ENCODE data around the gene DNAJC9.

The DNAJC9 gene, protein sequence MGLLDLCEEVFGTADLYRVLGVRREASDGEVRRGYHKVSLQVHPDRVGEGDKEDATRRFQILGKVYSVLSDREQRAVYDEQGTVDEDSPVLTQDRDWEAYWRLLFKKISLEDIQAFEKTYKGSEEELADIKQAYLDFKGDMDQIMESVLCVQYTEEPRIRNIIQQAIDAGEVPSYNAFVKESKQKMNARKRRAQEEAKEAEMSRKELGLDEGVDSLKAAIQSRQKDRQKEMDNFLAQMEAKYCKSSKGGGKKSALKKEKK

DNA sequence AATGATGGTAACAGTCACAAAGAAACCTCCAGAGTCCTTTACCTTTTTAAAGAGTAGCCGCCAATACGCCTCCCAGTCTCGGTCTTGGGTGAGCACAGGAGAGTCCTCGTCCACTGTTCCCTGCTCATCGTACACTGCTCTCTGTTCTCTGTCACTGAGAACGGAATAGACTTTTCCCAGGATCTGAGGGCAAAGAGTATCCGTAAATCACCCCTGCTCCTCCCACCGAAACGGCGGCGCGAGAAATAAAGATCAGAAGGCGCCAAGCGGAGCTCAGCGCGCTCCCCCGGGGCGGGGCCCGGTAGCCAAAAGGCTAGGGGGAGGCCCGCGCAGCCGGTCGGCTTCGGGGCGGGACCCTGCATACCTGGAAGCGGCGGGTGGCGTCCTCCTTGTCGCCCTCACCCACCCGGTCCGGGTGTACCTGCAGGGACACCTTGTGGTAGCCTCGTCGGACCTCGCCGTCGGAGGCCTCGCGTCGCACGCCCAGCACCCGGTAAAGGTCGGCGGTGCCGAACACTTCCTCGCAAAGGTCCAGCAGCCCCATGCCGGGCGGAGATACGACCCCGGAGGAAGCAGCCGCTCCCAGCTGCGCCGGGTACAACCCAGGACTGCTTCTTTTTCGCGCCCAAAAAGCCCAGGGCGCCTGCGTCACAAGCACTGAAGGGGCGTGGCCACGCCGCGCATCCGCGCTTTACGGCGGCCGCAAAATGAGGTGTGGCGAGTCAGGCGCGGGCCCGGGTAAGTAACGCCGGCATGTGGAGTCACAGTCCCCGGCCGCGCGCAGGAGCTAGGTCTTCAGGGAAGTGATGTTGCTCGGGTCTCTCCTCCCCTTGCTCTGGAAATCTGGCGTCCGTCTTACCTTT is at the start of gene DNAJC9:
Gene DNAJC9 (minus strand): TSS at position 610 of the 863 bp plus-strand sequence. CDS start 66 bp downstream, at position 544.
- Histone ChIP-seq H3K4me1 (ENCODE audit: insufficient read depth, insufficient read length) (peaks cover 2% of the 10 kb centered on the region), H3K36me3 (ENCODE audit: insufficient read depth, insufficient read length, low read length) (peaks cover 82% of the 10 kb centered on the region), H3K4me3 (ENCODE audit: insufficient read length, low read depth) (peak within 1 kb of the TSS; percentile 87), H3K9ac (ENCODE audit: insufficient read length, low read depth) (peak within 1 kb of the TSS; percentile 95), H3K9me3 (ENCODE audit: insufficient read depth, low read length) (no peaks in the 10 kb centered on the region), H3K27me3 (ENCODE audit: insufficient read depth, insufficient read length) (no peaks in the 10 kb centered on the region)
- TF ChIP-seq ZNF274 (IDR thresholded peaks at IDR 0.05; ENCODE audit: low read depth, low read length): no peak
- DNase-seq (ENCODE audit: low read depth, low spot score): peak; percentile 89

DNA sequence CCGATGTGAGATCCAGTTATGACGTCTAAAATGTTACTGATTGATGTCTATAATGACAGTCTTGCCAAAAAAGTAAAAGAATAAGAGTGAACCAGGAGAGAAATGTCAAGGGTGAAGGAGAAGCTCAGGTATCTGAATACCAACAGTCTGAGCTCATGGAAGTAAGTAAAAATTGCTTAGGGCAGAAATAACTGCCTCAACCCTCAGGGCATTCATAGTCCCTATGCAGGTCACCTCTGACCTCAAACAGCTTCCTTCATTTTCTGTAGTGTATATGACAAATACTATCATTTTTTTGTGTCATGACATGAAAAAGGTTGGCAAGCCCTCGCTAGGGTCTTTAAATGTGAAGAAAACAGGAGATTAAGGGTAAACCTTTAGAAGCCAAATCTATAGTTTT is 46.4 kb upstream of the DNAJC9 start:
- TF ChIP-seq YY1 (IDR thresholded peaks at IDR 0.05; ENCODE audit: insufficient read depth, insufficient read length): no peak
- TF ChIP-seq ZNF274 (IDR thresholded peaks at IDR 0.05; ENCODE audit: low read depth, low read length): no peak
- no peak for TF ChIP-seq SUZ12 (IDR thresholded peaks at IDR 0.05; ENCODE audit: extremely low read depth, insufficient read depth, insufficient read length)
- Histone ChIP-seq H3K27me3 (ENCODE audit: insufficient read depth, insufficient read length) (no peaks in the 10 kb centered on the region), H3K9me3 (ENCODE audit: insufficient read depth, low read length) (0 out of 2 replicates have a peak, but pooled peaks cover 10% of the 10 kb centered on the region), H3K36me3 (ENCODE audit: insufficient read depth, insufficient read length, low read length) (no peaks in the 10 kb centered on the region), H3K9ac (ENCODE audit: insufficient read length, low read depth) (no peak overlapping the region), H3K4me3 (ENCODE audit: insufficient read length, low read depth) (no peak overlapping the region), H3K4me1 (ENCODE audit: insufficient read depth, insufficient read length) (no peaks in the 10 kb centered on the region)
- no peak for DNase-seq (ENCODE audit: low read depth, low spot score)

DNA sequence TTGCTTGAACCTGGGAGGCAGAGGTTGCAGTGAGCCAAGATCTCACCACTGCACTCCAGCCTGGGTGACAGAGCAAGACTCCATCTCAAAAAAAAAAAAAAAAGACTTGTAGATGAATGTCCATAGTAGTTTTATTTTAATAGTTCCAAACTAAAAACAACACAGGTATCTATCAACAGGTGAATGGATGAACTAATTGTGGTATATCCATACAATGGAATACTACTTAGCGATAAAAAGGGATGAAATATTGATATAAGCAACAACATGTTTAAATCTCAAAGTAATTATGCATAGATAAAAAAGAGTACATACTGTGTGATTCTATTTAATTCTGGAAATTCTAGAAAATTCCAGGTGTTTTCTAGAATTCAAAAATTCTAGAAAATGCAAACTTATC is 42.9 kb upstream of the DNAJC9 start:
- Histone ChIP-seq H3K27me3 (ENCODE audit: insufficient read depth, insufficient read length) (no peaks in the 10 kb centered on the region), H3K9ac (ENCODE audit: insufficient read length, low read depth) (no peak overlapping the region), H3K36me3 (ENCODE audit: insufficient read depth, insufficient read length, low read length) (no peaks in the 10 kb centered on the region), H3K9me3 (ENCODE audit: insufficient read depth, low read length) (0 out of 2 replicates have a peak, but pooled peaks cover 10% of the 10 kb centered on the region), H3K4me3 (ENCODE audit: insufficient read length, low read depth) (no peak overlapping the region), H3K4me1 (ENCODE audit: insufficient read depth, insufficient read length) (no peaks in the 10 kb centered on the region)
- no peak for DNase-seq (ENCODE audit: low read depth, low spot score)
- TF ChIP-seq SUZ12 (IDR thresholded peaks at IDR 0.05; ENCODE audit: extremely low read depth, insufficient read depth, insufficient read length): no peak
- no peak for TF ChIP-seq ZNF274 (IDR thresholded peaks at IDR 0.05; ENCODE audit: low read depth, low read length)
- no peak for TF ChIP-seq YY1 (IDR thresholded peaks at IDR 0.05; ENCODE audit: insufficient read depth, insufficient read length)

DNA sequence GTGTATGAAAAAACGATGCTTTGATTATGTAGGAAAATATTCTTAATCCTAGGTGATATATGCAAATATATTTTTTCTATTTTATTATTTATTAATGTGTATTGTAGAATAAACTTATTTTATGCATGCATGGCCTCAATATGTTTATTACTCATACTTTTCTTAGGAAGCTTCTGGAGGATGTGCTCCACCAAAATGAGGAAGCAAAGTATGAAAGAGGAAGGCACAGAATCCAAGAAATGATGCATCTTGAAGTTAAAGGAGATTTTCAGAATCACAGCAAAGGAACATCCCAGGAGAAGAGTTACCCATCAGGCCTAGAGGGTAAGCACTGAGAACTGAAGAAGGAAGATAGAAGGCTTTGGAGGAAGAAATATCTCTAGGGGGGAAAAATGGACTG is 40.4 kb upstream of the DNAJC9 start:
- DNase-seq (ENCODE audit: low read depth, low spot score): no peak
- no peaks in the 10 kb centered on the region for H3K27me3 ChIP-seq (ENCODE audit: insufficient read depth, insufficient read length)
- no peaks in the 10 kb centered on the region for H3K4me1 ChIP-seq (ENCODE audit: insufficient read depth, insufficient read length)
- no peak for TF ChIP-seq ZNF274 (IDR thresholded peaks at IDR 0.05; ENCODE audit: low read depth, low read length)
- H3K9me3 ChIP-seq (ENCODE audit: insufficient read depth, low read length): 0 out of 2 replicates have a peak, but pooled peaks cover 10% of the 10 kb centered on the region
- H3K36me3 ChIP-seq (ENCODE audit: insufficient read depth, insufficient read length, low read length): no peaks in the 10 kb centered on the region
- no peak overlapping the region for H3K9ac ChIP-seq (ENCODE audit: insufficient read length, low read depth)
- H3K4me3 ChIP-seq (ENCODE audit: insufficient read length, low read depth): no peak overlapping the region

DNA sequence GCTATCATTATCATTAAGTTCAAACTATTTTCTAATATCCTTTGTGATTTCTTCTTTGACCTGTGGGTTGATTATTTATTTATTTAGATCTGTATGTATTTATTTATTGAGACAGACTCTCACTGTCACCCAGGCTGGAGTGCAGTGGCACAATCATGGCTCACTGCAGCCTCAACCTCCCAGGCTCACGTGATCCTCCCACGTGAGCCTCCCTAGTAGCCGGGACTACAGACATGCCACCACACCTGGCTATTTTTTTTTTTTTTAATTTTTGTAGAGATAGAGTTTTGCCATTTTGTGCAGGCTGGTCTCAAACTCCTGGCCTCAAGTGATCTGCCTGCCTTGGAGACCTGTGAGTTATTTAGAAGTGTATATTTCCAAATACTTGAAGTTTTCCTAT is 34.0 kb upstream of the DNAJC9 start:
- H3K4me3 ChIP-seq (ENCODE audit: insufficient read length, low read depth): no peak overlapping the region
- no peaks in the 10 kb centered on the region for H3K9me3 ChIP-seq (ENCODE audit: insufficient read depth, low read length)
- H3K36me3 ChIP-seq (ENCODE audit: insufficient read depth, insufficient read length, low read length): no peaks in the 10 kb centered on the region
- no peak overlapping the region for H3K9ac ChIP-seq (ENCODE audit: insufficient read length, low read depth)
- TF ChIP-seq YY1 (IDR thresholded peaks at IDR 0.05; ENCODE audit: insufficient read depth, insufficient read length): no peak
- no peak for TF ChIP-seq SUZ12 (IDR thresholded peaks at IDR 0.05; ENCODE audit: extremely low read depth, insufficient read depth, insufficient read length)
- TF ChIP-seq ZNF274 (IDR thresholded peaks at IDR 0.05; ENCODE audit: low read depth, low read length): no peak
- no peaks in the 10 kb centered on the region for H3K27me3 ChIP-seq (ENCODE audit: insufficient read depth, insufficient read length)
- DNase-seq (ENCODE audit: low read depth, low spot score): no peak
- no peaks in the 10 kb centered on the region for H3K4me1 ChIP-seq (ENCODE audit: insufficient read depth, insufficient read length)

DNA sequence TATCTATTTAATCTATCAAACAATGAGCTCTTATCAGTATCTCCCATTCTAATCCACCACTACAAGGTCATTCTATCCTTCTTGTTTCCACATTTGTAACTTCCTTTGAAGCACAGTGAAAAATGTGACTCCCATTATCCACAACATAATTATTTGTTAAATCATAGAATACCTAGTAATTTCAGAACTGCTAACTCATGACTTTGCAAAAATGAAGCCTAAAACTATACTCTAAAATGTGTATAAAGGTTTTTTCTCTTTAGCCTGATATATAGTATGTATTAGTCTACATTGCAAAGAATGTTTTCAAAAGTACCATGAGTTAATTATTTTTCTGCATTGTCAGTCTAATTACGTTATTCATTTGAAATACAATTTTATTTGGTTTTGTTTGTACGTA is 17.4 kb upstream of the DNAJC9 start:
- Histone ChIP-seq H3K4me1 (ENCODE audit: insufficient read depth, insufficient read length) (no peaks in the 10 kb centered on the region), H3K4me3 (ENCODE audit: insufficient read length, low read depth) (no peak overlapping the region), H3K9ac (ENCODE audit: insufficient read length, low read depth) (no peak overlapping the region), H3K36me3 (ENCODE audit: insufficient read depth, insufficient read length, low read length) (no peaks in the 10 kb centered on the region), H3K27me3 (ENCODE audit: insufficient read depth, insufficient read length) (no peaks in the 10 kb centered on the region), H3K9me3 (ENCODE audit: insufficient read depth, low read length) (peaks cover 19% of the 10 kb centered on the region)
- TF ChIP-seq ZNF274 (IDR thresholded peaks at IDR 0.05; ENCODE audit: low read depth, low read length) (no peak), YY1 (IDR thresholded peaks at IDR 0.05; ENCODE audit: insufficient read depth, insufficient read length) (no peak), SUZ12 (IDR thresholded peaks at IDR 0.05; ENCODE audit: extremely low read depth, insufficient read depth, insufficient read length) (no peak)
- DNase-seq (ENCODE audit: low read depth, low spot score): no peak

DNA sequence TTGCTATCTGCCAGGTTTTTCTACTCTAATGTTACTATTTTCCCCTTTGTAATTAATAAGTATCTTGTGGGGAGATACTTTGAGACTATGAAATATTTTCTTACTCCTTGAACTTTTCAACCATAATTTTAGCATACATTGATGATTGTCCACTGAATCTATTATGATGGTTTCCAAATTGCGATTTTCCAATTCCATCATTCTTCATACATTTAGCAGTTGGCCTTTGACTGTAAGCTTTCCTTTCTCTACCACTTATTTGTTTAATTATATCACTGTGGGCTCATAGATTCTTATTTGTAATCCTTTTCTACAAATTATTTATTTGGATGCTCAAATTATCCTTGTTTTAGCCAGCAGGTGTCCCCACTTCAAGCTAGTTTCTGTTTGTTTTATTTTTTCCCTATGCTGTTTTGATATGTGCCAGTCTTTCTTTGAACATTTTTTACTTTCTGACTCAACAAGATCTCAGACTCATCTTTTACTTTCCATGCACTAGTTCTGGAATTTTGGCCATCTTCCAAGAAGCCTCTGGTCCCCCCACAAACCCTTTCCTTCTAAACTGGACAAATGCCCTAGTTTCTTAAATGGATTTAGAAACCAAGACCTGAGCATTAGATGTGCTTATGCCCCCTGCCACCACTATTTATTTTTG is 16.8 kb upstream of the DNAJC9 start:
- no peak overlapping the region for H3K9ac ChIP-seq (ENCODE audit: insufficient read length, low read depth)
- H3K27me3 ChIP-seq (ENCODE audit: insufficient read depth, insufficient read length): no peaks in the 10 kb centered on the region
- DNase-seq (ENCODE audit: low read depth, low spot score): no peak
- no peak for TF ChIP-seq YY1 (IDR thresholded peaks at IDR 0.05; ENCODE audit: insufficient read depth, insufficient read length)
- no peaks in the 10 kb centered on the region for H3K36me3 ChIP-seq (ENCODE audit: insufficient read depth, insufficient read length, low read length)
- H3K9me3 ChIP-seq (ENCODE audit: insufficient read depth, low read length): peaks cover 25% of the 10 kb centered on the region
- H3K4me1 ChIP-seq (ENCODE audit: insufficient read depth, insufficient read length): no peaks in the 10 kb centered on the region
- no peak overlapping the region for H3K4me3 ChIP-seq (ENCODE audit: insufficient read length, low read depth)
